Measurements from ENCODE around the gene PTPRN2. TPM values are rescaled to one million over a fixed set of nuclear protein-coding genes. Genes with fewer than 3 reads are reported as not detected.

PTPRN2 gene
- total and polyA plus RNA-seq, 2 donors from 2014 or later: 4.8 to 6.2 TPM

DNA sequence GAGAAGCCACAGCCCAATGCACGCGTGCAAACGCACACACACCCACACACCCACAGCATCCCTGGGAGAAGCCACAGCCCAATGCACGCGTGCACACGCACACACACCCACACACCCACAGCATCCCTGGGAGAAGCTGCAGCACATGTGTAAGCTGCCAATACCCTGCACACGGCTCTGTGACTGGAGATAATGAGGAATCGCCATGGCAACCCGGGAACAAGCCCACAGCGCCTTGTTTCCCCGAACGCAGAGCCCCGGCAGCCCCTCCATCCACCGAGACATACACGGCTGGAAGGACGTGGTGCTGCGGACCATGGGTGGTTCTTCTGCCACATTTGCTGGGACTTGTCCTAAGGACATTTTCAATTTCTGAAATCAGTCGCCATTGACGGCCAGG is 221.3 kb downstream of the PTPRN2 start:
- intact Hi-C loops (cut with DNase I): no loop called here
- TF ChIP-seq, protein P1, sequence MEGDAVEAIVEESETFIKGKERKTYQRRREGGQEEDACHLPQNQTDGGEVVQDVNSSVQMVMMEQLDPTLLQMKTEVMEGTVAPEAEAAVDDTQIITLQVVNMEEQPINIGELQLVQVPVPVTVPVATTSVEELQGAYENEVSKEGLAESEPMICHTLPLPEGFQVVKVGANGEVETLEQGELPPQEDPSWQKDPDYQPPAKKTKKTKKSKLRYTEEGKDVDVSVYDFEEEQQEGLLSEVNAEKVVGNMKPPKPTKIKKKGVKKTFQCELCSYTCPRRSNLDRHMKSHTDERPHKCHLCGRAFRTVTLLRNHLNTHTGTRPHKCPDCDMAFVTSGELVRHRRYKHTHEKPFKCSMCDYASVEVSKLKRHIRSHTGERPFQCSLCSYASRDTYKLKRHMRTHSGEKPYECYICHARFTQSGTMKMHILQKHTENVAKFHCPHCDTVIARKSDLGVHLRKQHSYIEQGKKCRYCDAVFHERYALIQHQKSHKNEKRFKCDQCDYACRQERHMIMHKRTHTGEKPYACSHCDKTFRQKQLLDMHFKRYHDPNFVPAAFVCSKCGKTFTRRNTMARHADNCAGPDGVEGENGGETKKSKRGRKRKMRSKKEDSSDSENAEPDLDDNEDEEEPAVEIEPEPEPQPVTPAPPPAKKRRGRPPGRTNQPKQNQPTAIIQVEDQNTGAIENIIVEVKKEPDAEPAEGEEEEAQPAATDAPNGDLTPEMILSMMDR (IDR thresholded peaks at IDR 0.05; ENCODE audit: borderline replicate concordance, extremely low read depth, insufficient read depth): no peak
- no peak for FAIRE-seq
- no peak for DNase-seq
- Histone ChIP-seq H3K36me3 (ENCODE audit: control insufficient read depth in 2 of 3, insufficient read depth in 3 of 3, low read length in 3 of 3) (no peaks in the 10 kb centered on the region), H3K9me3 (ENCODE audit: control insufficient read depth in 2 of 3, insufficient read depth in 1 of 3, low read length in 3 of 3) (no peaks in the 10 kb centered on the region), H3K27ac (ENCODE audit: low read depth in 2 of 2, low read length in 2 of 2) (no peak overlapping the region), H3K4me3 (ENCODE audit: low read length in 3 of 3) (no peak overlapping the region), H3K4me1 (ENCODE audit: control insufficient read depth in 2 of 3, insufficient read depth in 2 of 3, low read depth in 1 of 3, low read length in 3 of 3) (no peaks in the 10 kb centered on the region), H3K9ac (ENCODE audit: low read length in 3 of 3) (no peak overlapping the region), H3K27me3 (ENCODE audit: control insufficient read depth, insufficient read depth, low read length) (no peaks in the 10 kb centered on the region)

GRCh38 chr7:158365267-158365666 is 222.4 kb downstream of the PTPRN2 start:
- Histone ChIP-seq H3K9me3 (ENCODE audit: control insufficient read depth in 2 of 3, insufficient read depth in 1 of 3, low read length in 3 of 3) (no peaks in the 10 kb centered on the region), H3K4me3 (ENCODE audit: low read length in 3 of 3) (no peak overlapping the region), H3K27me3 (ENCODE audit: control insufficient read depth, insufficient read depth, low read length) (no peaks in the 10 kb centered on the region), H3K4me1 (ENCODE audit: control insufficient read depth in 2 of 3, insufficient read depth in 2 of 3, low read depth in 1 of 3, low read length in 3 of 3) (no peaks in the 10 kb centered on the region), H3K36me3 (ENCODE audit: control insufficient read depth in 2 of 3, insufficient read depth in 3 of 3, low read length in 3 of 3) (no peaks in the 10 kb centered on the region), H3K27ac (ENCODE audit: low read depth in 2 of 2, low read length in 2 of 2) (no peak overlapping the region), H3K9ac (ENCODE audit: low read length in 3 of 3) (no peak overlapping the region)
- FAIRE-seq: no peak
- DNase-seq: no peak
- TF ChIP-seq, protein P1 (IDR thresholded peaks at IDR 0.05; ENCODE audit: borderline replicate concordance, extremely low read depth, insufficient read depth): no peak
- intact Hi-C loops (cut with DNase I): no loop called here

DNA sequence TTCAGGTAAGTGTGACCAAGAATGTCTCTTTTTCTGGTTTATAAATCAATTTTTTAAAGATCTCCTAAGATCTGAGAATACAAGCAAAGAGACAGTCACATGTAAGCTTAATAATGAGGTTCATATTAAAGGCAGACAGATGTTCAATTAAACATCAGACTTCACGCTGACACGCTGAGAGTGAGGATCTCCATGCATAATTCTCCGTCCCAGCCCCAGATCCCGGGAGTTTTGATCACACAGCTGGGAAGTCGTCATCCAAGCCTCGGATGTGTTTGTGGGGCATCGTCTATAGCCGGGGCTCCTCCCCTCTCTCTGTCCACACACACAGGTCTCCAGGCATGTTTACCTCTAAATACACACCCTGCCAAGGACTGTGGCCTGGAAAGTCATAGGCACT is 223.2 kb downstream of the PTPRN2 start:
- TF ChIP-seq, protein P1 (IDR thresholded peaks at IDR 0.05; ENCODE audit: borderline replicate concordance, extremely low read depth, insufficient read depth): no peak
- intact Hi-C loops (cut with DNase I): no loop called here
- no peak overlapping the region for H3K9ac ChIP-seq (ENCODE audit: low read length in 3 of 3)
- DNase-seq (no peak), FAIRE-seq (no peak)
- no peak overlapping the region for H3K27ac ChIP-seq (ENCODE audit: low read depth in 2 of 2, low read length in 2 of 2)
- H3K27me3 ChIP-seq (ENCODE audit: control insufficient read depth, insufficient read depth, low read length): no peaks in the 10 kb centered on the region
- H3K4me1 ChIP-seq (ENCODE audit: control insufficient read depth in 2 of 3, insufficient read depth in 2 of 3, low read depth in 1 of 3, low read length in 3 of 3): no peaks in the 10 kb centered on the region
- H3K36me3 ChIP-seq (ENCODE audit: control insufficient read depth in 2 of 3, insufficient read depth in 3 of 3, low read length in 3 of 3): no peaks in the 10 kb centered on the region
- no peaks in the 10 kb centered on the region for H3K9me3 ChIP-seq (ENCODE audit: control insufficient read depth in 2 of 3, insufficient read depth in 1 of 3, low read length in 3 of 3)
- H3K4me3 ChIP-seq (ENCODE audit: low read length in 3 of 3): no peak overlapping the region

Measured in kidney (tissue), 14 donors.